ENCODE results near the gene EVI5L.
A peak's percentile ranks its signal among the peaks of the same experiment; 100 is the strongest.

Gene EVI5L

DNA sequence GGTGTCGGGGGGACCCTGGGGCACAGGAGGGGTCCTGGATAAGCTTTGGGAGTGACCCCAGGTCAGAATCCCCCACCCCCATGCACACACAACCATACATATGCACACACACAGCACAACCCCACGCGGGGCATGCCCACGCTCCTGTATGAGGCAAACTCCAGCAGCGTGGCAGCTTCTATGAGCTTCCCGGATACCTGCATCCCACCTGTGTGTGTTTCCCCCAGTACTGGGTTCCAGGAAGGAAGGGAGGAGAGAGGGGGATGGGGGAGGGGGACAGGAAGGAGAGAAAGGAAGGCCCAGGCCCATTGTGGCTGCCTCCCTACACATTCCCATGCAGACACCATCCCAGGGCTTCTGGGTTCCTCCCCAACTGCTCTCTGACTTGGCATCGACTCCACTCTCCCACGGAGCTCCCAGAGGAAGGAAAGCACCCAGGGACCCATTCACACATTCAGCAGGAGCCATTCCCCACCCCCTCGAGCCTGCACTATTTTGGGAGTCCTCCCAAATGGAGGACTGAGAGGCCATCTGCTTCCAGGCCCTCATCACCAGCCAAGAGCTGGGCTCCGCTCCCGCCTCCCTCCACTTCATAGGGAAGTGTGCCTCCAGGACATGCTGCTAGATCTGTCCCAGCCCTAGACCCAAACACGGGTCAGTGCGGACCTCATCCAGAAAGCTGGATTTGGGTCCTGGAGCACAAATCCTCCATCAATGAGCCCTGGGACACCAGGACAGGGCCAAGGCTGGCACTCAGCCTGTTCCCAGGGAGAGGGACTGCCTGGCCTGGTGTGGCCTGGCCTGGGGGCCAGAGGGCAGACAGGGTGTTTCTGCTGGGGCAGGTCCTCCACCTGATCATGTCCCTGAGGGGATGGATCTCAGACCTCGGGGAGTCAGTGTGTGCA is 30.9 kb downstream of the EVI5L start:
- no peak overlapping the region for H3K4me3 ChIP-seq (ENCODE audit: low read length)
- TF ChIP-seq, protein P1, sequence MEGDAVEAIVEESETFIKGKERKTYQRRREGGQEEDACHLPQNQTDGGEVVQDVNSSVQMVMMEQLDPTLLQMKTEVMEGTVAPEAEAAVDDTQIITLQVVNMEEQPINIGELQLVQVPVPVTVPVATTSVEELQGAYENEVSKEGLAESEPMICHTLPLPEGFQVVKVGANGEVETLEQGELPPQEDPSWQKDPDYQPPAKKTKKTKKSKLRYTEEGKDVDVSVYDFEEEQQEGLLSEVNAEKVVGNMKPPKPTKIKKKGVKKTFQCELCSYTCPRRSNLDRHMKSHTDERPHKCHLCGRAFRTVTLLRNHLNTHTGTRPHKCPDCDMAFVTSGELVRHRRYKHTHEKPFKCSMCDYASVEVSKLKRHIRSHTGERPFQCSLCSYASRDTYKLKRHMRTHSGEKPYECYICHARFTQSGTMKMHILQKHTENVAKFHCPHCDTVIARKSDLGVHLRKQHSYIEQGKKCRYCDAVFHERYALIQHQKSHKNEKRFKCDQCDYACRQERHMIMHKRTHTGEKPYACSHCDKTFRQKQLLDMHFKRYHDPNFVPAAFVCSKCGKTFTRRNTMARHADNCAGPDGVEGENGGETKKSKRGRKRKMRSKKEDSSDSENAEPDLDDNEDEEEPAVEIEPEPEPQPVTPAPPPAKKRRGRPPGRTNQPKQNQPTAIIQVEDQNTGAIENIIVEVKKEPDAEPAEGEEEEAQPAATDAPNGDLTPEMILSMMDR (conservative IDR thresholded peaks at IDR 0.05; ENCODE audit: low read depth, low read length): no peak
- DNase-seq (ENCODE audit: low read depth): no peak

DNA sequence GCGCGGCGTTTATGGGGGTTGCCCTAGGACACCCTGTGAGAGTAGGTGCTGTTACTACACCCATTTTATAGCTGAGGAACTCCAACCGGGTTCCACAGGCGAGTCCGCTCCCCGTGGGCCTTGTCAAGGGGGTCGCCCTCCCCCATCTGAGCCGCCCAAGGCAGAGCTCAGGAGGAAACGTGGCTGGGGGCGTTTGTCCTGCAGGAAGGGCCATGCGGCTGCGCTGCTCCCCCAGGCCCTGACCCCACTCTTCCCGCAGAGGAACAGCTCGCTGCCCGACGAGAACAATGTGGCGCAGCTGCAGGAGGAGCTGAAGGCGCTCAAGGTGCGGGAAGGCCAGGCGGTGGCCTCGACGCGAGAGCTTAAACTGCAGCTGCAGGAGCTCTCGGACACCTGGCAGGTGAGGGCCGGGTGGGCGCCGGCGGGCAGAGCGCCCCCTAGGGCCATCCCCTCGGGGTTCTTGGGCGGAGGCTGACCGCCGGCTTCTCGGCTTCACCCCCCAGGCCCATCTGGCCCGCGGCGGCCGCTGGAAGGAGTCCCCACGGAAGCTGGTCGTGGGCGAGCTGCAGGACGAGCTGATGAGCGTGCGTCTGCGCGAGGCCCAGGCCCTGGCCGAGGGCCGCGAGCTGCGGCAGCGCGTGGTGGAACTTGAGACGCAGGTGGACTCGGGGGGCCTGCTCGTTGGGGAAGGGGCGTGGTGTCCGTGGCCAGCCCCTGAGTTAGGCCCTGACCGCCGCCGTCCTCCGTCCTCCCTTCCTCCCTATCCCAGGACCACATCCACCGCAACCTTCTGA is 31.8 kb downstream of the EVI5L start:
- no peak for DNase-seq (ENCODE audit: low read depth)
- H3K4me3 ChIP-seq (ENCODE audit: low read length): peak overlapping the region; percentile 41
- TF ChIP-seq, protein P1 (conservative IDR thresholded peaks at IDR 0.05; ENCODE audit: low read depth, low read length): peak; percentile 27

DNA sequence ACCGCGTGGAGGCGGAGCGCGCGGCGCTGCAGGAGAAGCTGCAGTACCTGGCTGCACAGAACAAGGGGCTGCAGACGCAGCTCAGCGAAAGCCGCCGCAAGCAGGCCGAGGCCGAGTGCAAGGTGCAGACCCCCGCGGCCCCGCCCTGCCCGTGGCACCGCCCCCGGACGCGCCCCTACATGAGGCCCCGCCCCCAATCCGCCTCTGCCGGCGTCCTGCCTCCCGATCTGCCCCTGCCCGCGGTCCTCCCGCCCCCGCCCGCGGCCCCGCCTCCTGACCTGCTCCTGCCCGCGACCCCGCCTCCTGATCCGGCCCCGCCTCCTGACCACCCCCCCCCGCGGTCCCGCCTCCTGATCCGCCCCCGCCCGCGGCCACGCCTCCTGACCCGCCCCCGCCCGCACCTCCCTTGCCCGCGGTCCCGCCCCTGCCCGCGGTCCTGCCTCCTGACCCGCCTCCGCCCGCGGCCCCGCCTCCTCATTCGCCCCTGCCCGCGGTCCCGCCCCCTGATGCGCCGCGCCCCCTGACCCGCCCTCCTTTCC is 32.5 kb downstream of the EVI5L start:
- peak overlapping the region; percentile 41 for H3K4me3 ChIP-seq (ENCODE audit: low read length)
- no peak for DNase-seq (ENCODE audit: low read depth)
- TF ChIP-seq, protein P1 (conservative IDR thresholded peaks at IDR 0.05; ENCODE audit: low read depth, low read length): no peak

DNA sequence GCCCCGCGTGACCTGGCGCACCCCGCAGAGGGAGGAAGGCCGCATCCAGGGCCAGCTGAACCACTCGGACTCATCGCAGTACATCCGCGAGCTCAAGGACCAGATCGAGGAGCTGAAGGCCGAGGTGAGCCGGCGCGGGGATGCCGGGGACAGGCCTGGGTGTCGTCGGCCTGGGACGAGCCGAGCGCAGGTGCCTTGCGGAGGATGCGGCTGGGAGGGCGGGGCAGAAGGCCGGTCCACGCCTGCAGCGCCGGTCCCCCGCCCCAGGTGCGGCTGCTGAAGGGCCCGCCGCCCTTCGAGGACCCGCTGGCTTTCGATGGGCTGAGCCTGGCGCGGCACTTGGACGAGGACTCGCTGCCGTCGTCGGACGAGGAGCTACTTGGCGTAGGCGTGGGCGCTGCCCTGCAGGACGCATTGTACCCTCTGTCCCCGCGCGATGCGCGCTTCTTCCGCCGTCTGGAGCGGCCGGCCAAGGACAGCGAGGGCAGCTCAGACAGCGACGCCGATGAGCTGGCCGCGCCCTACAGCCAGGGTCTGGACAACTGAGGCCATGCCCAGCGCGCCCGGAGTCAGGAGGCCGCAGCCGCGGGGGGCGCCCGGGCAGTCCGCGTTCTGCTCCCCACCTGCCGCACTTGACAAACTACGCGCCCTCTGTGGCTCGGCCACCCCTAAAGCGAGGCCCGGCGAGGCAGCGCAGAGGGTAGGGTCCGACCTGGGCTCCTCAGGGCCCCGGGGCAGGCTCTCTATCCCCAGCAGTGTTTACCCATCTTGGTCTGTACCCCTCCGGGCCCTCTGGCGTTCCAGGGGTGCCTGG is 33.3 kb downstream of the EVI5L start:
- TF ChIP-seq, protein P1 (conservative IDR thresholded peaks at IDR 0.05; ENCODE audit: low read depth, low read length): no peak
- DNase-seq (ENCODE audit: low read depth): no peak
- H3K4me3 ChIP-seq (ENCODE audit: low read length): no peak overlapping the region

DNA sequence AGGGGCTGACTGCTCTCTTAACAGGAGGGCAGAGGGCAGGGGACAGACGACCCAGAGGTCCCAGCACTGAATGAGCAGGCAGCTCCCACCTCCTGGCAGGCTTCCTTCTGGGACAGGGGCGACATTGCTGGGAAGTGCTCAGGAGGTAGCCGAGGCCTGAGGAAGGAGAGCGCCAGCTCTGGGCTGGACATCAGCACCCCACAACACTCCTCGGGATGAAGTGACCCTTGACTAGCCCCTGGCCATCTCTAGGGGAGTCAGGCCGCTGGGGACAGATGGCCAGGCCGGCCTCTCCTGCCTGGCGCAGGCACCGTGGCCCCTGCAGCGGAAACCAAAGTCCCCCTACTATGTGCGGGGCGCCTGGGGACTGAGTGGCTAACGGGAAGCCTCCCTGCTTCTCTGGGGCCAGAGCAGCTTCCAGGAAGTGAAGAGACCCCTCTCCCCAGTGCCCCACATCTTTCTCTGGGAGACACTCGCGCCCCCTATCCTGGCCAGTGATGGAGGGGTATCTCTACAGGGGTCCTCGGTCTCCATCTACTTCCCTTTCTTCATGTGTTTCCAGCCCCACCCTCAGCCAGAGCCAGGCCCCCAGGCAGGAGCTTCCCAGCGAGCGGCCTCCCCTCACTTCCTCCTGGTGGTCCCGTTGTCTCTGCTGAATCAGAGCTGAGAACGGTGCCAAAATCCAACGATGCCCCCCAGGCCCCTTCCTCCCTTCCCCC is 34.1 kb downstream of the EVI5L start:
- DNase-seq (ENCODE audit: low read depth): no peak
- TF ChIP-seq, protein P1 (conservative IDR thresholded peaks at IDR 0.05; ENCODE audit: low read depth, low read length): no peak
- H3K4me3 ChIP-seq (ENCODE audit: low read length): no peak overlapping the region

DNA sequence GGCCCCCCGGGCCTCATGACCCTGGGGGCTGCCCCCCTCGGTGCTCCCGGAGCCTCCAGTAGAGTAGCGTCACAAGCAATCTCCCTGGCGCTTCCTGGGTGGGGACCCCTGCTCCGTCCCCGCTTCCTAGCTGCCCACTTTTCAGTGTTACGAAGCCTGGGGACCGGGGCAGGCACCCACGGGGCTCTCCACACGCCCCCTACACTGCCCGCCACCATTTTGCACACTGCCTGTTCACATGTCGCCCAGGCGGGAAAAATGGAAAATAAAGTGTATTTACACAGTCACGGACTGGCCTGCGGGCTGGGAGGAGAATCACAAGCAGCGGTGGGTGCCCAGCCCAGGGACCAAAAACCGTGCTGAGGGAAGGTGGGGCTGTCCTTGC is 34.7 kb downstream of the EVI5L start:
- DNase-seq (ENCODE audit: low read depth): no peak
- H3K4me3 ChIP-seq (ENCODE audit: low read length): no peak overlapping the region
- TF ChIP-seq, protein P1 (conservative IDR thresholded peaks at IDR 0.05; ENCODE audit: low read depth, low read length): no peak

Data from retinal pigment epithelial cell (primary cell).